Adipose tissue (tissue), 3 donors: ENCODE data around the gene WDR83. TPM values are rescaled to one million over a fixed set of nuclear protein-coding genes. Genes with fewer than 3 reads are reported as not detected.
"Not testable (repeated sequence)": the region's sequence is repeated elsewhere in the genome, so short reads cannot be mapped to it uniquely, and the experiment has no call there.

Experiments
- H3K27ac ChIP-seq: one replicate; pipeline ENCODE4 v1.5.1; 2013; ENCODE audit warnings: low read depth, low read length
- WGBS, 3 donors: extraction: QIAGEN DNeasy Blood & Tissue Kit; methylation state at CpG; one replicate each; pipeline ENCODE4 v1.1.7; 2013; 5-methylcytosine and 5-hydroxymethylcytosine counted together
- polyA plus RNA-seq, 3 donors: library from polyadenylated mRNA; stranded (reverse); fragments of 200-250 nt; gene quantifications; one replicate each; pipeline ENCODE4 v1.2.3, GENCODE V29; 2013
- donor health status: healthy with polysubstance abuse.
- donor health status: Bipolar disorder and iron deficiency.
- donor health status: healthy.

The WDR83 gene, protein sequence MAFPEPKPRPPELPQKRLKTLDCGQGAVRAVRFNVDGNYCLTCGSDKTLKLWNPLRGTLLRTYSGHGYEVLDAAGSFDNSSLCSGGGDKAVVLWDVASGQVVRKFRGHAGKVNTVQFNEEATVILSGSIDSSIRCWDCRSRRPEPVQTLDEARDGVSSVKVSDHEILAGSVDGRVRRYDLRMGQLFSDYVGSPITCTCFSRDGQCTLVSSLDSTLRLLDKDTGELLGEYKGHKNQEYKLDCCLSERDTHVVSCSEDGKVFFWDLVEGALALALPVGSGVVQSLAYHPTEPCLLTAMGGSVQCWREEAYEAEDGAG
- 10 to 100 TPM; 11.0 to 16.3 (median 11.8) TPM for polyA plus RNA-seq

DNA sequence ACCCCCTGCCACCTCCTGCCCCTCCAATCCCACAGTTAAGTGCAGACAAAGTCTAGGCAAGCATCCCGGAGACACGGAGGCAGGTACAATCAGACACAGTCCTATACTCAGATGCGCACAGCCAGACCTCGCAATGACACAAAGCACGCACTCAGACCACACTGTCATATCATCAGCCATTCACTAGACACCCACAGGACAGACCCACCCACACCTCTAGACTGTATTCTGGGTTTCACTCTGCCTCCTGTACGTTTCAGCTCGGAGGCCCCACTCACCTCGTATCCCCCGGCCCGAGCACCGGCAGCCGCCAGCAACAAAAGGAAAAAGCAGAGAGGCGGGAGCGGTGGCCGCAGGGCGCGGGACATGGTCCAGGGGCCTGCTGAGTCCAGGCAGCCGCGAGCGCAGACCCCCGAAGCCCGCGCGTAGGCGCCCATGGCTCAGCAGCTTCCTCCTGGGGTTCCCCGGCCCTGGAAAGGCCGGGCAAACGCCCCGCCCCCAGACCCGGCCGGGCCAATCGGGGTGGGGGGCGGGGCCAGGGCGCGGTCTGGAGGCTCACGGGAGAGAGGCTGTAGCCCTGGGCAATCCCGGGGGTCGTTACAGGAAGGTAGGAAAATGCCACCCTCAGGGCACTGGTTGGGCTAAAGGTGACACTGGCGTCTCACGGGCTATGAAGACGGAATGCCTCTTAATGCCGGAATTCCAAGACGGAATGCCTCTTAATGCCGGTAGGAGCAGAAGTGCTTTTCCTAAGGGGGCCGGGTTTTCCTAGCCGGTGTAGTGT, at the start of gene WDR83, which contains the start of gene MAN2B1:
Gene WDR83, plus strand, starts transcription at position 543 of the 784 bp plus-strand sequence. CDS start 2,984 bp downstream, outside the sequence.
Gene MAN2B1, minus strand, starts transcription at position 478 of the 784 bp plus-strand sequence. Its CDS starts 41 bp downstream, at position 437.
- WGBS, 3 donors, result 1 to 3% (median 2%) methylated on average over 41 to 46 of the region's 46 CpGs
- H3K27ac ChIP-seq, result no peak within 1 kb of the TSS

DNA sequence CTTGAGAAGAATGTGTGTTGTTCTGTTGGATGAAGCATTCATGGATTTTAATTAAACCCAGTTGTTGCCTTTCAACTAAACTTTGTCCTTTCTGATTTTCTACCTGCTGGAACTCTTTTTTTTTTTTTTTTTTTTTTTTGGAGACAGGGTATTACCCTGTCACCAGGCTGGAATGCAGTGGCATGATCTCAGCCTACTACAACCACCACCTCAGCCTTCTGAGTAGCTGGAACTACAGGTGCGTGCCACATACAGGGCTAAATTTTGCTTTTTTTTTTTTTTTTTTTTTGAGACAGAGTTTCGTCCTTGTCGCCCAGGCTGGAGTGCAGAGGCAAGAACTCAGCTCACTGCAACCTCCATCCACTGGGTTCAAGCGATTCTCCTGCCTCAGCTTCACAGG, 49.0 kb upstream of the WDR83 start:
- WGBS, 3 donors, result 78 to 97% (median 78%) methylated on average over 4 of the region's 4 CpGs
- H3K27ac ChIP-seq, result no peak overlapping the region

DNA sequence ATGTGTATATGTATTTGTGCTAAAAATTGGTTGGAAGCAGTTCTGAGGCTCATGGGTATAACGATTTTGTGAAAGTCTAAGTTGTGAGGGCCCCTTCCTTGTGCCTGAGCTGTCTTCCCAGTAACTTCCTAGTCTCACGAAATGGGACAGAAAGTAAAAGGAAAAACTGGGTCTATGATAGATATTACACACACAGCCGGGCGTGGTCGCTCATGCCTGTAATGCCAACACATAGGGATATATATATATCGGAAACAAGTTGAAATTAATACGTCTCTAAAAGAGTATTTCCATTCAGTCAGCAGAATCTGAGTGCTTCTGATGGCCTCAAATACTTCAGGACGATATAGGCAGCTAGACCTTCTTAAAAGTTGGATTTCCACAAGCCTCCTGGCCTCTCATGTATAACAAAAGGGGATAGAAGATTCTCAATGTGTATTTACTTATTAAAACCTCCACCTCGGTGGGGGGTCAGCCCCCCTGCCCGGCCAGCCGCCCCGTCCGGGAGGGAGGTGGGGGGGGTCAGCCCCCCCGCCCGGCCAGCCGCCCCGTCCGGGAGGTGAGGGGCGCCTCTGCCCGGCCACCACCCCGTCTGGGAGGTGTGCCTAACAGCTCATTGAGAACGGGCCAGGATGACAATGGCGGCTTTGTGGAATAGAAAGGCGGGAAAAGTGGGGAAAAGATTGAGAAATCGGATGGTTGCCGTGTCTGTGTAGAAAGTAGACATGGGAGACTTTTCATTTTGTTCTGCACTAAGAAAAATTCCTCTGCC, 45.2 kb upstream of the WDR83 start:
- H3K27ac ChIP-seq, result not testable (repeated sequence)
- WGBS, 3 donors, result 70 to 93% (median 76%) methylated on average over 9 to 26 of the region's 26 CpGs

DNA sequence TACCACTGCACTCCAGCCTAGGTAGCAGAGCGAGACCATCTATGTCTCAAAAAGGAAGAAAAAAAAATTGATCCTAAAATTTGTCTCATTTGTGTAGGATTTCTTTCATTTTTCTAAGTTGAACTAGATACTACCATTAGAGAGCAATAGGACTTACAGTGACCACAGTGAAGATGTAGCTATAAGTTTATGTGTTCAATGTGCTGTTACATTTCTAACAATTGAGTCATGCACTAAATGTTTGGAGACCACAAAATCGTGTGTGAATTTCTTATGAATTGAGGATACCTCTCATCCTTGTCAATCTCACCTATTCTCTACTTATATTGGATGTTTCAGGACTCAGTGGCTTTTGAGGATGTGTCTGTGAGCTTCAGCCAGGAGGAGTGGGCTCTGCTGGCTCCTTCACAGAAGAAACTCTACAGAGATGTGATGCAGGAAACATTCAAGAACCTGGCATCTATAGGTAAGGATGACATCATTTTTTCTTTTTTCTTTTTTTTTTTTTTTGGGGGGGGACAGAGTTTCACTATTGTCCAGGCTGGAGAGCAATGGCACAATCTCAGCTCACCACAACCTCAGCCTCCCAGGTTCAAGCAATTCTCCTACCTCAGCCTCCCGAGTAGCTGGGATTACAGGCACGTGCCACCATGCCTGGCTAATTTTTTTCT, 43.1 kb upstream of the WDR83 start:
- no peak overlapping the region for H3K27ac ChIP-seq
- 88 to 91% (median 89%) methylated on average over 4 of the region's 4 CpGs for WGBS, 3 donors

DNA sequence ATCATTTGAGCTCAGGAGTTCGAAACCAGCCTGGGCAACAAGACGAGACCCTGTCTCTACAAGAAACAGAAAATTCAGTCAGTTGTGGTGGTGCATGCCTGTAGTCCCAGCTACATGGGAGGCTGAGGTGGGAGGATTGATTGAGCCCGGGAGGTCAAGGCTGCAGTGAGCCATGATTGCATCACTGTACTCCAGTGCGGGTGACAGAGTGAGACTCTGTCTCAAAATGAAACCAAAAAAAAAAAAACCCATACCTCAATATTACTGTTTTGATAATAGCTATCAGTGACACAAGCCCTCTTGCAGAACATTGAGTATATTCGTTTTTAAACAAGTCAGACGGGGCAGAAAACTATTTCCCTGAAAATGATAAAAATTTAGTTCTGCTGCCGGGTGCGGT, 39.6 kb upstream of the WDR83 start:
- 84 to 97% (median 93%) methylated on average over 8 of the region's 8 CpGs for WGBS, 3 donors
- no peak overlapping the region for H3K27ac ChIP-seq

DNA sequence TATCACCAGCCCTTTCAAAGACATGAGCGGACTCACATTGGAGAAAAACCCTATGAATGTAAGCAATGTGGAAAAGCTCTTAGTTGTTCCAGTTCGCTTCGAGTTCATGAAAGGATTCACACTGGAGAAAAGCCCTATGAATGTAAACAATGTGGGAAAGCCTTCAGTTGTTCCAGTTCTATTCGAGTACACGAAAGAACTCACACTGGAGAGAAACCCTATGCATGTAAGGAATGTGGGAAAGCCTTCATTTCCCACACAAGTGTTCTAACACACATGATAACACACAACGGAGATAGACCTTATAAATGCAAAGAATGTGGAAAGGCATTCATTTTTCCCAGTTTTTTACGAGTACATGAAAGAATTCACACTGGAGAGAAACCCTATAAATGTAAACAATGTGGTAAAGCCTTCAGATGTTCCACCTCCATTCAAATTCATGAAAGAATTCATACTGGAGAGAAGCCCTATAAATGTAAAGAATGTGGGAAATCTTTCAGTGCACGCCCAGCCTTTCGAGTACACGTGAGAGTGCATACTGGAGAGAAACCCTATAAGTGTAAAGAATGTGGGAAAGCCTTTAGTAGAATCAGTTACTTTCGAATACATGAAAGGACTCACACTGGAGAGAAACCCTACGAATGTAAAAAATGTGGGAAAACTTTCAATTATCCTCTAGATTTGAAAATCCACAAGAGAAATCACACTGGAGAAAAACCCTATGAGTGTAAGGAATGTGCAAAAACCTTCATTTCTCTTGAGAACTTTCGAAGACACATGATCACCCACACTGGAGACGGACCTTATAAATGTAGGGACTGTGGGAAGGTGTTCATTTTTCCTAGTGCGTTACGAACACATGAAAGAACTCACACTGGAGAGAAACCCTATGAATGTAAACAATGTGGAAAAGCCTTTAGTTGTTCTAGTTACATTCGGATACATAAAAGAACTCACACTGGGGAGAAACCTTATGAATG, 38.3 kb upstream of the WDR83 start:
- no peak overlapping the region for H3K27ac ChIP-seq
- 98% methylated on average over 17 of the region's 17 CpGs for WGBS, 3 donors

DNA sequence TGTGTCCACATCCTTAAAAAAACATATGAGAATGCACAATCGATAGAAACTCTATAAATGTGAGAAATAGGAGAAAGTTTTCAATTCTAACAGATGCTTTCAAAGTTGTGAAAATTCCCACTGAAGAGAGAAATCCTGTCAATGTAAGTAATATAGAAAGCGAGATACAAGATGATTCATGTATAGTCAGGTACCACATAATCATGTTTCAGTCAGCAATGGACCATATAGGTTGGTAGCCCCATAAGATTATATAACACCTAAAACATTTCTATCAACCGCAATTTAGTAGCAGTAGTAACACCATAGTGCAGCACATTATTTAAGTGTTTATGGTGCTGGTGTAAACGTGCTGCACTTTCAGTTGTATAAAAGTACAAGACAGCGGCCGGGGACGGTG, 37.4 kb upstream of the WDR83 start:
- 90 to 99% (median 96%) methylated on average over 7 of the region's 7 CpGs for WGBS, 3 donors
- no peak overlapping the region for H3K27ac ChIP-seq

DNA sequence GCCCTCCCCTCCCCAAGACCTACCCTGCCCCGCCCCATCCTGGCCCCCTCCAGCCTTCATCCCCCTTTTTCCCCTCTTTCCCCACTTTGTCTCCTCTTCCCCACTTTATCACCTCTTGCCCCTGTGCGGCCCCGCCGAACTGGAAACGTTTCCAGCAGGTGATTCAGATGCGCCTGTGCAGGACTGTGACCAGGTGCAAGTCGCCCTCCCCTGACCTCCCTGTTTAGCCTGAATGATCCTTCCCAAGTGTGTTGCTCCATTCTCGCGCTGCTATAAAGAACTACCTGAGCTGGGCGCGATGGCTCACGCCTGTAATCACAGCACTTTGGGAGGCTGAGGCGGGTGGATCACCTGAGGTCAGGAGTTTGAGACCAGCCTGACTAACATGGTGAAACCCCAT, 30.0 kb upstream of the WDR83 start:
- no peak overlapping the region for H3K27ac ChIP-seq
- 80 to 90% (median 85%) methylated on average over 13 of the region's 13 CpGs for WGBS, 3 donors

DNA sequence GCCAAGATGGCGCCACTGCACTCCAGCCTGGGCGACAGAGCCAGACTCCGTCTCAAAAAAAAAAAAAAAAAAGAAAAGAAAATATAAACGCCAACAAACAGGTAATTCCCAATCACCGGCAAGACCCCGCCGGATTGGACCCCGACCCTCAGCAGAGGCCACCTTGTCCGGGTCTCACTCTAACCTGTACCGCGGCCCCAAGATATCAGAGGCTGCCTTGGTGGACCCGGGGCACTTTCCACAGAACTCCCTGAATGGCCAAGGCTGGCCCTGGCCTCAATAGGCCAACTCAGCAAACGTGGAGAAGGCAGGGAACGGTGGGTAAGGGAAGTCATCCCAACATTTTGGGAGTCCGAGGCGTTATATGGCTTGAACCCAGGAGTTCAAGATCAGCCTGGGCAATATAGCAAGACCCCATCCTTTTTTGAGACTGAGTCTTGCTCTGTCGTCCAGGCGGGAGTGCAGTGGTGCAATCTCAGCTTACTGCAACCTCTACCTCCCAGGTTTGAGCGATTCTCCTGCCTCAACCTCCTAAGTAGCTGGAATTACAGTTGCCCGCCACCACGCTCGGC, 27.9 kb upstream of the WDR83 start:
- H3K27ac ChIP-seq, result no peak overlapping the region
- 94 to 97% (median 96%) methylated on average over 19 to 22 of the region's 22 CpGs for WGBS, 3 donors

DNA sequence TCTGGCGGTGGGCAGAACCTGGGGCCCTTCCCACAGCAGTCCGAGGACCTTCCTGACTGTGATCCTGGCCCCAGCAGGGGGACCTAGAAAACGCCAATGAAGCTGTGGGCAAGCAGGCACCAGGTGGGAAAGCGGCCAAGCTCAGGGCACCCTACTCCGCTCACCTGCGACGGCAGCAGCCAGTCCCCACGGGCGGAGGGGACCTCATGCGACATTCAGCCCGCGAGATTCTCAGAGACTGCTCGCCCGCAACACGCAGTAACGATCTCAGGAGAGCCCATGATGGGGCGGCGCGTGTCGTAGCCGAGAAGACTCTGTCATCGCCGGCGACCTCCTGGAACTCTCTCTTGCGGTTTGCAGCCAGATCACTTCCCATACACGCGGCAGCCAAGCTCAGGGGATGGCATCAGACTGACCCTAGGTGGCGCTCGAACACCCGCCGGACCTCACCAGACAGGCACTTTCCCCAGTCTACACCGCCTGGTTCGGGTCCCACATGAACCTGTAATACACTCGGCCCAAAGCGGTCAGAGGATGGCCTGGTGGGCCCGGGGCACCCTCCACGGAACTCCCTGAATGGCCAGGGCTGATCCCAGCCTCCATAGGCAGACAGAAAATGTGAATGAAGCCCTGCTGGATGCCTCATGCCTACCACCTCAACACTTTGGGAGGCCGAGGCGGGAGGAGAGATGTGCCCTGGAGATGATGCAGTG, 26.6 kb upstream of the WDR83 start:
- 8 to 10% (median 9%) methylated on average over 37 to 39 of the region's 39 CpGs for WGBS, 3 donors
- H3K27ac ChIP-seq, result no peak overlapping the region

DNA sequence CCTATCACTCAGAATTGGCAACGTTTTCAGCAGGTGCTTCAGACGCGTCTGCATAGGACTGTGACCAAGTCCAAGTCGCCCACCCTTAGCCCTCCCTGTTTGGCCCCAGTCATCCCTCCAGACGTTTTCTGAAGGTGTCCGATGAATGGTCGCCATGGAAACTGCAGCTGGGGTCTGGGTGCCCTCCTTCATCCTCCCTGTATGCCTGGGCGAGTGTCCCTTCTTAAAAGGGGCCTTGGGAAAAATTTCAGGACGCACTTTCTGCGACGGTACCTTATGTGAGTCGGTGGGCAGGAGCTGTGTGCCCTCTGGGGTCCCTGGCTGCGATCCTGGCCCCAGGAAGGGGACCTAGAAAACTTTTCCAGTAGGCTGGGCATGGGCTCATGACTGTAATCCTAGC, 25.2 kb upstream of the WDR83 start:
- whole genome bisulfite sequencing, 3 donors, result 69 to 81% (median 75%) methylated on average over 13 of the region's 13 CpGs
- no peak overlapping the region for H3K27ac ChIP-seq

DNA sequence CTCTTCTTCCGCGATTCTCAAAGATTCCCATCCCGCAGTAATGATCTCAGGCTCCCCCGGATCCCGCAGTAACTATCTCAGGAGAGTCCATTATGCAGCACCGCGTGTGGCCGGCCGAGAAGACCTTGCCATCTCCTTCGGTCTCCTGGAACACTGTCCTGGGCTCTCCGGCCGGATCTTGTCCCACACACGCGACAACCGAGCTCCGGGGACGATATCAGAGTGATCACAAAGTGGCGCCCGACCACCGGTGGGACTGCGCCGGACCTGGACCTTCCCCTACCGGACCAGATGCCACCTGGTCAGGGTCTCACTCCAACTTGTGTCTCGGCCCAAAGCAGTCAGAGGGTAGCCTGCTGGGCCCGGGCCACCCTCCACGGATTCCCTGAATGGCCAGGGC, 24.1 kb upstream of the WDR83 start:
- 90 to 94% (median 93%) methylated on average over 26 of the region's 26 CpGs for WGBS, 3 donors
- no peak overlapping the region for H3K27ac ChIP-seq

DNA sequence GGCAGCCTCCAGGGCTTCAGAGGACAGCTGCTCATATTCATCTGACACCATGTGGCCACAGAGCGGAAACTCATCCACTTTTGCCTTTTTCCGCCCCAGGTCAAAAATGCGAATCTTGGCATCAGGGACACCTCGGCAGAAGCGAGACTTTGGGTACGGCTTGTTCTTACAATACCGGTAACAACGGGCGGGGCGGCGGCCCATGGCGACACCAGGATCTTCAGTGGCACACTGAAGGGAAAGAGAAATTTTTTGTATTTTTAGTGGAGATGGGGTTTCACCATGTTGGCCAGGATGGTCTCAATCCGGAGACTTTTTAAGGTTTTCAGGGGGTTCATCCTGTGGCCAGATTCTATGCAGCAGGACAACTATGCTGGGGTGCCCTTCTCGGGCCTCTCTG, 22.9 kb upstream of the WDR83 start:
- H3K27ac ChIP-seq, result not testable (repeated sequence)
- WGBS, 3 donors, result 93 to 96% (median 95%) methylated on average over 14 of the region's 14 CpGs

DNA sequence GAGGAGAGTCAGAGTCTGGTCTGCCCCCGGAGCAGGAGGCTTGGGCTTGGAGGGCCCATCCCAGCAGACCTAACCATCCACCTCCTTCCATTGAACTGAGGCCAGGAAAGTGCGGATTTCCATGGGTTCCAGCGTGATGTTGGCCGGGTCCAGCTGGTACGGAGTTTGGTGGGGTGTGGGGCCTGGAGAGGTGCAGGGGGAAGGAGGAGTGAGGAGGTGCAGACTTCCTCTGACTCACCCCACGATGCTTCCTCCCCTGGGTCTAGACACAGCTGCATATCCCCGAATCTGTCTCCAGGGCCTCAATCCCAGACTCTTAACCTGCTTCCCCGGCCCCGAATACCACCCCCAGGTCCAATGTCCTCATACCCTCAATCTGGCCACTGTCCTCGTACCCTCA, 20.1 kb upstream of the WDR83 start:
- 80 to 97% (median 86%) methylated on average over 10 of the region's 10 CpGs for WGBS, 3 donors
- no peak overlapping the region for H3K27ac ChIP-seq

DNA sequence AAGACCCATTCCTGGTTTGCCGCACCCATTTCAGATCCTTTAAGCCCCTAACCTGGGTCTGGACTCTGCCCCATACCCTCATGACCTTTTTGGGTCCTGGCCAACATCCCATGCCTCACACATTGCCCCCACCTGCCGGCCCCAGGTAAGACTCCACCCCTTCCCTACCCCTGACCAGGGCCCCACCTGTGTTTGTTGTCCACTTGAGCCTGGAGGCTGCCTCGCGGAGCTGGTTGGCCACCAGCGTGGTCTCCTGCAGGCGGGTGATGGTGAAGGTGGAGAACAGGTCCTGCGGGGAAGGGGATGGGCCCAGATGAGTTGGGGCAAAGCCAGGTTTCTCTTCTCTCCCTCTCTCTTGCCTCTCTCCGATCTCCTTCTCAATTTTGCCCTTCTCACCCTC, 19.6 kb upstream of the WDR83 start:
- no peak overlapping the region for H3K27ac ChIP-seq
- WGBS, 3 donors, result 54 to 84% (median 83%) methylated on average over 8 of the region's 8 CpGs

DNA sequence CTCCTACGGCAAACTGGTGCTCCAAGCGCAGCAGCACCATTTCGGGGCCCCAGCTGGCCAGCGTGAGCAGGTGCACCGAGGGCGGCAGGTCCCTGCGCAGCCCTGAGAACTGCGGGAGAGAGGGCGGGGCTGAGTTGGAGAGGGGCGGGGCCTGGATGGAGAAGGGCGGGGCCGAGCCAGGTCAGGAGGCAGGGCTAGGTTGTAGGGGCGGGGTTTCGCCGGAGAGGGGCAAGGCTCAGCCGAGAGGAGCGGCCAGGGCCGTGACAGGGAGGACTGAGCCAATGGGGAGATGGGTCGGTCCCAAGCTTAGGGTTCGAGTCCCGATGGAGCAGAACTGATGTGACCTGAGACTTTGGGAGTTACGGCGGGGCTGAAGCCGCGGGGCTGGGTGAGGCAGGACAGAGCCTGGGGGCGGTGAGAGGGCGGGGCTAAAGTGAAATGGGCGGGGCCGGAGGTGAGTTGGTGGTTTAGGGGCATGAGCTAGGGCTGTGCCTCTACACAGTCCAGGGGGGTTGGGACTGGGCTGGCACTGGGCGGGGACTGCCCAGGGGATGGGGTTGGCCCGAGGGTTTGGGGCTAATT, 19.0 kb upstream of the WDR83 start:
- 11 to 20% (median 12%) methylated on average over 29 to 31 of the region's 31 CpGs for WGBS, 3 donors
- no peak overlapping the region for H3K27ac ChIP-seq
